B cell (primary cell): ENCODE measurements around the gene NR6A1.

Experiments
- CTCF ChIP-seq: fragments of 200-600 bp; IDR thresholded peaks from one replicate; pipeline ENCODE4 v1.8.0; 2022; ENCODE audit warnings: antibody characterized with exemption, mild to moderate bottlenecking
- EZH2 ChIP-seq: IDR thresholded peaks from 2 replicates; pipeline ENCODE4 v1.6.1; 2012; ENCODE audit warnings: borderline replicate concordance, low read depth, mild to moderate bottlenecking, moderate library complexity, low read length; ENCODE audit not compliant: insufficient read depth, poor library complexity, severe bottlenecking

- TF ChIP-seq CTCF, result no peak
- no peak for TF ChIP-seq EZH2
These were observed 157.3 kb downstream of the NR6A1 start for GRCh38 chr9:124613849-124614248.
